NCI-H1048 (cell line): Measurements from ENCODE around the gene RGSL1.

Source experiments
- DNase-seq: peaks from one replicate; lab custom pipeline; 2025; lab: John Stamatoyannopoulos, UW

Gene RGSL1

DNA sequence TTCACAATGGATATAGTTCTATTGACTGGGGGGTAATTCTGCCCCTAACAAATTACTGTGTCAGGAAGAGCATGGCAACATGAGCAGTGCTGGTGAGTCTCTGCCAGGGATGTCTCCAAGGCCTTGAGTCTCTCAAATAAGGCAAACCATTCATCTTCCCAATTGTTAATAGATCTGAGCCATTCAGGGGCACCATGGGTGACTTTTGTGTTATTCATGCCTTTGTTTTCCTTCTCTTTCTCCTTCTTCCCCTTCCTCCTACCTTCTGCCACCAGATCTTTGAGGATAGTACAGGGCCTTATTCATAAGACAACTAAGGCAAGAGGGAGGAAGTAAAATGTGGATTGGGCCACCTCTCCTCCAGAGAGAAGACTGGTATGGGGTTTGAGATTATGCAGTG is at the start of gene RGSL1:
TSS of gene RGSL1 (plus strand) at position 60 of the 400 bp plus-strand sequence. CDS start at position 80, 20 bp downstream.
- DNase-seq: no peak

DNA sequence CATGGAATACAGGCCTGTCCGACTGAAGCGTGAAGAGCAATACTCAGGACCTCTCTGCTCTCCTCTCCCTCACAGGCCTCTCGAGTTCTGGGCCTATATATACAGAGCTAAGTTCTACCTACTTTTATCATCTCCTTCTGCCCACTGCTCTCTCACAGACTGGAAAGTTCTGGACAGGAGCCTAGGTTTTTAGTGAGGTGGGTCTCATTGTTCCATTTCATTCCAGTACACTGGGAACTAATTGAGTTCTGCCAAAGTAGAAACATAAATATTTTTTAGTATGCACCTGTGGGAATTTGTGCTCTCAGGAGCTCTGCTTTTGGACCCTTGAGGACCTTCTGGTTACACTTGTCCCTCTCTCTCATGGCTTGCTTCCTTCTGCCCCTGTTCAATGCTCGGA is 49.4 kb upstream of the RGSL1 start, which contains the start of gene TEDDM1:
TSS of gene TEDDM1 (minus strand) at position 101 of the 400 bp plus-strand sequence. CDS start 182 bp downstream, outside the sequence.
- DNase-seq: no peak

DNA sequence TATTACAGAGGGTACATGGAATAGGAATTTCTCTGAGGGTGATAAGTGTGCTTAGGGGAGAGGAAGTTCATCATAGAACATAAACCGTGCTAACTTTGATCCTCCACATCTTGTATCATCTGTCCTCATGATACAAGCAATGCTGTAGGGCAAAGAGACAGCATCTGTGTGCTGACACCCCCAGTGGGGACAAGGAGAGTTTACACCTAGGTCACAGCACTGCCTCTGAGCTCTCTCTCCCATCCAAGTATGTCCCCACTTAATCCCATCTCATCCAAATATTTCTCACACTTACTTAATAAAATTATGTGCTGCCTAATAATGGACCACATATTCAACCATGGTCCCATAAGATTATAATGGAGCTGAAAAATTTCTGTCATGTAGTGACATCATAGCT is 45.2 kb upstream of the RGSL1 start:
- no peak for DNase-seq

DNA sequence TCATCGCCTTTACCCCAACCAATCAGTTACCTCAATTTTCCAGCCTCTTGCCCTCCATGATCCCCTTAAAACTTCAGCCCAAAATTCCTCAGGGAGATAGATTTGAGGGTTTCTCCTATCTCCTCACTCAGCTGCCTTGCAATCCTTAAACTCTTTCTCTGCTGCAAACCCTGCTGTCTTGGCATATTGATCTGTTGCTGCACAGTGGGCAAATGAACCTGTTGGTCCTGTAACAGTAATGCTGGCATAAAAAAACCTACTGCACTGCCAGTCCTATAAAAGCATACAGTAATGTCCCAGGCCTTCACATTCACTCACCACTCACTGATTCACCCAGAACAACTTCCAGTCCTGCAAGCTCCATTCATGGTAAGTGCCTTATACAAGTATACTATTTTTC is 44.4 kb upstream of the RGSL1 start:
- no peak for DNase-seq

DNA sequence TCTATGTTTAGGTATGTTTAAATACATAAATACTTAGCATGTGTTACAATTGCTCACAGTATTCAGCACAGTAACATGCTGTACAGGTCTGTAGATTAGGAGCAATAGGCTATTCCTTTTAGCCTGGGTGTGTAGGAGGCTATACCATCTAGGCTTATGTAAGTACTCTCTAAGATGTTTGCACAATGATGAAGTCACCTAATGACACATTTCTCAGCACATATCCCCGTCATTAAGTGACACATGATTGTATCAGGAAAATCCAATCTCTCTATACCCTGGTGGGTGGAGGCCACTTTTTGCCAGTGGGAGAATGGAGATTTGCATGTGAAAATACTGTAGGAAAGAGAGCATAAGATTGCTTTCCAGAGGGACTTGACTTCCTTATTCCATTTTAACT is 43.9 kb upstream of the RGSL1 start:
- DNase-seq: peak; percentile 25

DNA sequence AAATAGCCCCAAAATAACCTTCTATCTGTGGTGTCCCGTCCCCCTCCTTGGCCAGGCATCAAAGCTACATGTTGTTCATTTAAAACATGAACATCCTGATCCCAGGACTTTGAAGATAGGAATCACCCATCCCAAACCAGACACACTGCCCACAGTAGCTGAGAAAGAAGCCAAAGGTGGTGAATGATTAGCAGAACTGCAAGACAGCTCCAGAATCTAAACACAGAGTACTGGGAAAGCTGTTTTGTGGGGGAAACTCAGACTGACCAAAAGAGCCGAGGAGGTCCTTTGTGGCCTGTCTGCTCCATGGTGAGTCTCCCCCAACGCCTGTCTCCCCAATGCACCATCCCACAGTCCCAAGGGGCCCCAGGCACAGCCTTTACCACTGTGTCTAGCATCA is 42.2 kb upstream of the RGSL1 start:
- DNase-seq: no peak

DNA sequence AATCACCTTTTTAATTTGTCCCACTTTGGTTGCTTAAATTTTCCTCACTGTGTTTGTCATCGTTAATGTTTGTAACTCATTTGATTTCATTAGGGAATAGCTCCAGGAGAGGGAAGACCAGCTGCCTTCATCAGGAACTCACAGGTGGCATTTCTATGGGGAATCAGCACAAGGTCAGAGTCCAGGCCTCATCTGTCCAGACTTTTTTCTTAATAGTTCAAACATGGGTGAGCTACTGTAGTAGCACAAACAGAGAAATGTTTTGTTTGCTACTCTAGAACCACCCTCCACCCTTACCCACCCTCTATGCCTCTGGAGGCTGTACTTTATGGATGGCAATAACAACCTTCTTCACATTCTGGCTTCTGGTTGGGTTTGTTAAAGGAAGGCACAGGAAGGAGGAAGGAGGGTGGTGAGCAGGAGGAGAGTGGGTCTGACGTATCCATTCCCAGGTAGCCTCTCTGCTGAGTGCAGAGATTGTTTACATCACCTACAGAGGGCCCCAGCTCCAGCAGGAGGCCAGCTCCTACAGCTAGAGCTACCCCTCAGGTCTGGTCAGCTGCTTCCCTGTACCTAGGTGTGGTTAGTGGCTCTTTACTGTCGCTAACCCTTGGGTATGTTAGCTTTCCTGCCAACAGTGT is 41.4 kb upstream of the RGSL1 start:
- no peak for DNase-seq

DNA sequence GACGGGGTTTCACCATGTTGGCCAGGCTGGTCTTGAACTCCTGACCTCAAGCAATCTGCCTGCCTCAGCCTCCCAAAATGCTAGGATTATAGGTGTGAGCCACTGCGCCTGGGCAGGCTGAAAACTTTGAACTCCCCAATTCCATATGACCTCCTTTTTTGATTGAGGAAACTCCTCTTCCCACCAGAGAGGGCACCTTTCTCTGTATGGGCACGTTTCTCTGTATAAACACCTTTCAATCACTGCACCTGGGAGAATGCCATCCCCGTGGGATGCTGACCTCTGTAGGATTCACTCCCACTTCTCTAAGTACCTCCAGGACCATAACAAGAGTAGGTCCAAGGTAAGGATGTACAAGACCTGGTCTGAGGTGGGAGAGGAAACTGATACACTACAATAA is 39.8 kb upstream of the RGSL1 start:
- DNase-seq: no peak

DNA sequence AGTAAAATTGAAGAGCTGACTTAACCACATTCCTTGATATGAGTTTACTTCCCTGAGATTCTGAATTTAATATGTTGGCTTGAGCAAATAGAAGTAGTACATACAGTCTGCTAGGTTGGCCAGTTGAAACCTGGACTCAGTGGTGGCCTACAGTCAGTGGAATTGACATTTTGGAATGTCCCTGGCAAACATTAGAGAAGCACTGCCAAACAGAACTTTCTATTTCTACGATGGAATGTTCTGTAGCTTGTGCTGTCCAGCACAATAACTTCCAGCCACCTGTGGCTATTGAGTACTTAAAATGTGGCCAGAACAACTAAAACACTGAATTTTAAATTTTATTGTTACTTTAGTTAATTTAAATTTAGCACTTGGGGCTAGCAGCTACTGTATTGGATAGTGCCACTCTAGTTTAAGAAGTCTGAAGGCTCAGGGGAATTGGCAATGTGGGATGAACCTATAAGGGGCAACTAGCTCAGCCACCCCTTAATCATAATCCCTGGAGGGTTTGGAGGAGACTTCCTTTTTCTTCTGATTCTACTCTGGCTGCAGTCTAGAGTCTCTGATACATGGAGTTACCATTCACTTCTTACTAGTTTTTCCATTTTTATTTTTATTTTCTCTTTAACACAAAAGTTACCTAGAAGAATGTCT is 39.2 kb upstream of the RGSL1 start:
- DNase-seq: no peak

DNA sequence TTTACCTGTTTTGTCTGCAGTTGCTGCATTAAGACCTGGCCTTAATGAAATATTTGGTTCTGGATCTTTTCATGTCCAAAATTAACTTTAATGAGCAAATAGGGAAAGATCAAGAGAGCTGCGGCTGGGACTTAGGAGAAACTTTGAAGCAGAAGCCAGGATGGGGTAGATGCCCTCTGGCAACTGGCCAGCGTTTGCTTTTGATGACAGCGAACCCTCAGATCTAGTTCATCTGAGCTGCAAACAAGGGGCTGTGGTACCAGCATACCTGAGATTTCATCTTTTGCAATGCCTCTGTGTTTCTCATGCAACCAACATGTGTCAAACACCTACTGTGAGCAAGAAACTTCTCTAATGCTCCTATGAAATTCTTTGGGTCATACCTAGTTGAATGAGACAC is 36.5 kb upstream of the RGSL1 start:
- DNase-seq: no peak

DNA sequence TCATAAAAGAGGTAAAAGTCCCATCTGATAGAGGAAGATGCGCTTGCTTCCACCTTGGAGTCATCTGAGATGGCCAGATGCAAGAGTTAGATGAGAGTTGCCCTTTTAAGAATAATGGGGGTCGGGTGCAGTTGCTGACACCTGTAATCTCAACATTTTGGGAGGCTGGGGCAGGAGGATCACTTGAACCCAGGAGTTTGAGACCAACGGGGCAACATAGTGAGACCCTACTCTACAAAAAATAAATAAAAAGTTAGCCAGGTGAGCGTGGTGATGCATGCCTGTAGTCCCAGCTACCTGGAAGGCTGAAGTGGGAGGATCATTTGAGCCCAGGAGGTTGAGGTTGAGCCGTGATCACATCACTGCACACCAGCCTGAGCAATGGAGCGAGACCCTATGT is 36.0 kb upstream of the RGSL1 start:
- DNase-seq: no peak

DNA sequence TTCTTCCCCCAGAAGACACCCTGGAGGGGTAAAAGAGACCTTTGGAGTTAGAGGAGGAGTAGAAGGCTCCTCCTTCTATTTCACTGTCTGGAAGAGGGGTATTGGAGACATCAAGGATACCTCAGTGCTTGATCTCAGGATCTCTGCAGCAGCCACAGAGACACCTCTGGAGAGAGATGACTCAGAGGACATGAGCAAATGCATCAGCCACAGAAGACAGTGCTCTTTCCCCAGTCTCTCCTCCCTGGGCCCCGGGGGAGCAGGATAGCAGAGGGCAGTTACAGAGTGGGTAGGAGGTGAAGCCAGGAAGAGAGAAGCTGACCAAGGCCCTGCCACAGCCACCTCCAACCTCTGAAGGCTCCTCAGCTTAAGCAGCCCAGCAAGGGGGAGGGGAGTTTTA is 34.2 kb upstream of the RGSL1 start:
- no peak for DNase-seq

DNA sequence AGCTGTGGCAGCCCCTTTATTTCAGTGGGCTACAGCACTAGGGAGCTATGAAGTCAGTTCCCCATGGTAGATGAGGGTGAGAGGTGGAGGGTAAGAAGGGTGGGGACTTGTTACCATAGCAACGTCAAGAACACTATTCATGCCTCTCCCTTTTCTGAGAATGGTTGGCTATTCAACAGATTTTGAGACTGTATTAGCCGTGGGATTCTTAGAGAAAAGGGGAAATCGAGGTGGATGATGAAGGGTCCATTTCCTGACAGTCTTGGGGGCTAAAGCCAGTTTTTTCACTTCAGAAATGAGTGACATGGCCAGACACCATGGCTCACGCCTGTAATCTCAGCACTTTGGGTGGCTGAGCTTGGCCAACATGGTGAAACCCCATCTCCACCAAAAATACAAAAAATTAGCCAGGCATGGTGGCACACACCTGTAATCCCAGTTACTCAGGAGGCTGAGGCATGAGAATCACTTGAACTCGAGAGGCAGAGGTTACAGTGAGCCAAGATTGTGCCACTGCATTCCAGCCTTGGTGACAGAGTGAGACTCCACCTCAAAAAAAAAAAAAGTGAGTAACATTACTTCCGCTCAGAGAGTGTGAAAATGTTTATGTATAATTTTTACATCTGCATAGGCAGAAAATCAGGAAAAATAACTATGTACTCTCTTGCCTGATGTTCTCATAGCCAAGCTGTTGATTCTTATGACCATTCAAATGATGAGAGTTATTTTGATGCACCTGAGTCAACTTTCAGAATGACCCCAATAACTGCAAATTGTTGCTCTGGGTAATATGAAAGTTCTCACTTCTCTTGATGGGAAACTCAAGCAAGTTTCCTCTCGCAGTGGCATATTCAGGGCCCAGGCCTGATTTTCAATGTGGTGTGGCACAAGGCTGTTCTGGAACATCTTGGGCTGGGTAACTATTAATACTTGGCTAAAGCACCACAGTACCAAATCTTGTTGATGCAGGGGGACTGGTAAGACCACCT is 23.2 kb upstream of the RGSL1 start:
- no peak for DNase-seq

DNA sequence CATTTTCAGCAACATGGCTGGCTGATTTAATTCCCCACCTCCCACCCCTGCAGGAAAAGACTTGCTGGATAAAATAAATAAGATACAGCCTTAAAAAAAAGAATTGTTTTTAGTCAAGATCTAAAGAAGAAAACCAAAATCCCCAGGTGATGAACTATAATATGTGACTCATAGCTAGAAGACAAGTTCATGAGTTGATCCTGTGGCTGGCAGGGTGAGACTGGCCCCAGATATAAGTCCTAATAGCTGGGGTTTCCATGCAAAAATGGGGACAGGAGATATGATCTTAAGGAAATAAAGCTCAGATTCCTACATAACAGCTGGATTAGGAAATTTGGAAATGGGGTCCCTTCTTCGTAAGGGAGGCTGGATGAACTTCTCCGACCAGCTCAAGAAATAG is 21.9 kb upstream of the RGSL1 start:
- no peak for DNase-seq

DNA sequence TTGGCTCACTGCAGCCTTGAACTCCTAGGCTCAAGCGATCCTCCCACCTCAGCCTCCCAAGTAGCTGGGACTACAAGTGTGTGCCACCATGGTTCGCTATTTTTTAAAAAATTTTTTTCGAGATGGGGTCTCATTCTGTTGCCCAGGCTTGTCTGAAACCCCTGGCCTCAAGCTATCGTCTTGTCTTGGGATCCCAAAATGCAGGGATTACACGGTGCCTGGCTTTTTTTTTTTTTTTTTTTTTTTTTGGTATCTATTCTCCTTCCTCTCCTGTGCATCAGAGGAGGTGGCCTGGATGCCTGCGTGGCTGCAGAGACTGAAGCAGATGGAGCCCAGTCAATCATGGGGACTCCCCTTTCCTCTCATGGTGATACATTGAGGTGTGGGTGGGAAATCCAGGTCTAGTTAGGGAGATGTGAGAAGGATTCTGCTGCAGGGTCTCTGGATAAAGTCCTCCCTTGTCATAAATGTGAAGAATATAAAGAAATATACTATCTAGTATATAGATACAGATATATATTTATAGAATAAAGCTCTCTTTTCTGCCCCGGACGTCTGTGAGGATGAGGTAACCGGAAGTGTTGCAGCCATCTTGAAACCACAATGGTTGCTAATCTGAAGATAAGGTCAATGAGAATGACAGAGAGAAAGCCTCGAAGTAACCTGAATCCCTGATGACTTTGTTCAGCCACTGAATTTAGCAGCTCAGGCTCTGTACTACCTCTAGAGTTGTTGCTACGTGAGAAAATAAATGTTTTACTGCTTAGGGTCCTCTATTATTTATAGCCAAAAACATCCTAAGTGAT is 19.5 kb upstream of the RGSL1 start:
- no peak for DNase-seq

DNA sequence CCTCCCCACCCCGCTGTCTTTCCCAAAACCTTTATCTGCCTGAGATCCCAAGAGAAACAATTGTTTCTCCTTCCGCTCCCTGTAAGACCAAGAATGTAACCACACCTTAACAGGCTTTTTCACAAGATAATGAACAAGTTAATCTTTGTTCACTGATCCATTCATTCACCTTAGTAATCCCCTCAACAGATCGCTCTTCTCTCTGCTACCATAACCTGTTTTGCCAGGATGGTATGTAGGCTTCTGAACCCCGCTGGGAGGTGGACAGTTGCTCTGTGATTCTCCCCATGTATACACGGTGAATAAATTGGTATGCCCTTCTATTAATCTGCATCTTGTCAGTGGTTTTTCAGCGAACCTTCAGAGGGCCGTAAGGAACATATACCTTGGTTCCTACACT is 18.7 kb upstream of the RGSL1 start:
- DNase-seq: no peak

DNA sequence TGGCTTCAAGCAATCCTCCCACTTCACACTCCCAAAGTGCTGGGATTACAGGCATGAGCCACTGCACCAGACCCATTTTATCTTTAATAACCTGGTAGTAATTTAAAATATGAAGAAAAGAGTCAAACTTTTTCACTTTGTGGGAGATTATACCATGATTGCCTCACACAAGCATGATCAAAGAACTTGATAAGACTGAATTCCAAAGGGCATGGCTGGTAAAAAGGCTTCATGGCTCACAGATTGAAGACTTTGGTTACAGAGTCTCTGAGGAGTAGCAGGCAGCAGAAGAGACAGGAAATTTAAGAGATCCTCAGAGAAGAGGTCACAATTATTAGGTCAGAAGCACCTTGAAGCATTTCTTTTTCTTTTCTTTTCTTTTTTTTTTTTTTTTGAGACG is 16.4 kb upstream of the RGSL1 start:
- DNase-seq: no peak

DNA sequence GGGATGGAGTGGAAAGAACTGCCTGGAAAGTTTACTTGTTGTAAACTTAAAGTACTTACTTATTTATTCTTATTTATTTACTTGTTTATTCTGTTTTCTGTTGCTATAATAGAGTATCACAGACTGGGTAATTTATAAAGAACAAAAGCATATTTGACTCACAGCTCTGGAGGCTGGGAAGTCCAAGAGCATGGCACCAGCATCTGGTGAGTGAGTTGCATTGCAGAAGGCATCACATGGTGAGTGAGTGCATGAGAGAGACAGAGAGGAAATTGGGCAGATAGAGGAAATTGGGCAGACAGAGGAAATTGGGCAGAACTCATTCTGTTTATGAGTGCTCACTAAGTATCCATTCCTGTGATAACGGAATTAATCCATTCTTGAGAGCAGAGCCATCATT is 11.6 kb upstream of the RGSL1 start:
- DNase-seq: no peak

DNA sequence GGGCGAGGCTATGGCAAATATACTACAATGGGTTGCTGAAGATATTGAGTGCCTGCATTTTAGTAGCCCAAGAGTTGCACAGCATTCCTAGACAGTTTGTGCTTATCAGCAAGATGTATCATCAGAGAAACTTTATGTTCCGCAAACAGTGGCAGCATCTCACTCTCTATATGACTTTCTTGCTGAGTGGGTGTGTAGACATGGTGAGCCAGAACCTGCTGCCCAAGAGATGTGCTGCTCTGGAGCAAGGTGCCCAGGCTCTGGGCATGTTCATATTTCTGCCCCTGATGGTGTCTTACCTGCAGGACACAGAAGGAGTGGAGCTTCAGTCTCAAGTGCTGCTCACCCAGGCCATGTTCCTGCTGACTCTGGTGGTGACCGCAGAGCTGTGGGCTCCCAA is 8.2 kb upstream of the RGSL1 start:
- DNase-seq: no peak

DNA sequence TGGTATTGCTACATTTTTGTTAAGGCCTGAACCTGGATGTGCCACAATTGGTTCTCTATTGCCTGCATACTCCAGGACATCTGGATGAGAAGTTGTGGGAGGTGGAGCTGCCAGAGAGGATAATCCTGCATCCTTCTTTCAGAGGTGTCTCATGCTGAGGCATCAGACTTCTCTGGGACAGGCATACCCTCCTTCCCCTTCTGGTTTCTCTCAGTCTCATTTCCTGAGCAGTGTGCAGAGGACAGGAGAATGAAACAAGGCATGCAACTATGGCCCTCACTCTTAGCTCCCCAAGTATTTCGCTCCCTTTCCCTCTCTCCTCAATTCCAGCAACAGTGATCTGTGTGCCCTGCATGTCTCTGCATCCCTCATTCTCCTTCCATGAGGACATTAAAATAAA is 7.6 kb upstream of the RGSL1 start:
- DNase-seq: no peak

DNA sequence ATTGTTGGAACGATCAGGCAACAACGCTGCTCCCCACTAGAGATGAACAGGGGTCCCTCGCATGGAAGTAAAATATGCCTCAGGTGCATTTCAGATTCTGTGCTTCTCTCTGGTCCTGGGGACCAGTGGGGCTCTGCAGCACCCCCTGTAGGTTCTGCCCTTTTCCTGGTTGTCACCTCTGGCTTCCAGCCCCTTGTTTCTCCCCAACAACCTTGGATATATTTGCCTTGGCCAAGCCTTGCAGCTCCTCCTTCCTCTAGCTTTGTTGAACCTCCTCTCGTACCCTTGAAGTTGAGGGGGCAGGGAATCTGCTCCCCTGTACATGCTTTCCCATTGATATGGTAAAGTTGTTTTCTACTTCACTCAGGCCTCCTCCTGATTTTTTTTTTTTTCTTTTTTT is 5.4 kb upstream of the RGSL1 start:
- DNase-seq: no peak
